Transverse colon (tissue), 3 donors: ENCODE data around the gene FNBP1.

Source experiments
- CTCF ChIP-seq, 5 experiments: fragments of 200-600 bp in 3 of 5; fragments of 450-650 bp in 2 of 5; sonication (generic) in 3 of 5; IDR thresholded peaks; 1 replicate in 2 of 5; 2 replicates in 3 of 5; pipeline ENCODE4 v1.5.1; 2016 to 2017; ENCODE audit warnings: antibody characterized with exemption in 5 of 5, inconsistent platforms in 3 of 5, mild to moderate bottlenecking in 2 of 5, moderate library complexity in 1 of 5
- POLR2A ChIP-seq: fragments of 450-650 bp; IDR thresholded peaks from one replicate; pipeline ENCODE4 v1.6.1; 2016; ENCODE audit warnings: antibody characterized with exemption, mild to moderate bottlenecking, moderate library complexity

GRCh38 chr9:130023994-130024596, 18.9 kb downstream of the FNBP1 start:
- TF ChIP-seq CTCF (IDR thresholded peaks at IDR 0.05) (no peak), POLR2A (no peak)
